RWPE2 (cell line): ENCODE data around the gene KAZN.

Source experiments
- ATAC-seq: fragments of 200-7000 bp; cut with Tn5 transposase; 3 replicates; pipeline ENCODE4 v1.9.1; 2021; ENCODE audit warnings: low read depth
- DNase-seq: peaks from one replicate; pipeline ENCODE4 v3.0.0-alpha.2; 2020; ENCODE audit warnings: low spot score
- H3K27ac ChIP-seq: fragments of 450-650 bp; 2 replicates; pipeline ENCODE4 v1.5.1; 2017; ENCODE audit warnings: mild to moderate bottlenecking; ENCODE audit not compliant: poor library complexity, severe bottlenecking
- H3K27me3 ChIP-seq: fragments of 250-450 bp; sonication (Bioruptor Pico); 2 replicates; pipeline ENCODE4 v1.5.1; 2021; ENCODE audit warnings: mild to moderate bottlenecking, moderate library complexity; ENCODE audit not compliant: insufficient read depth, poor library complexity, severe bottlenecking
- H3K36me3 ChIP-seq: fragments of 250-450 bp; sonication (Bioruptor Pico); 2 replicates; pipeline ENCODE4 v1.5.1; 2020; ENCODE audit warnings: low read depth, mild to moderate bottlenecking, moderate library complexity
- H3K4me1 ChIP-seq: fragments of 250-450 bp; sonication (Bioruptor Pico); 2 replicates; pipeline ENCODE4 v1.5.1; 2021; ENCODE audit warnings: mild to moderate bottlenecking, moderate library complexity; ENCODE audit not compliant: insufficient read depth, poor library complexity, severe bottlenecking
- H3K4me3 ChIP-seq: fragments of 250-450 bp; sonication (Bioruptor Pico); 2 replicates; pipeline ENCODE4 v1.5.1; 2021; ENCODE audit warnings: mild to moderate bottlenecking, moderate library complexity; ENCODE audit not compliant: severe bottlenecking
- H3K9me3 ChIP-seq: fragments of 250-450 bp; sonication (Bioruptor Pico); 2 replicates; pipeline ENCODE4 v1.5.1; 2021; ENCODE audit warnings: mild to moderate bottlenecking, moderate library complexity; ENCODE audit not compliant: severe bottlenecking
- TF ChIP-seq, protein P1 (sequence below): fragments of 450-650 bp; IDR thresholded peaks from one replicate; pipeline ENCODE4 v1.5.1; 2017; ENCODE audit warnings: mild to moderate bottlenecking, moderate library complexity; ENCODE audit not compliant: poor library complexity, severe bottlenecking

The KAZN gene

GRCh38 chr1:14866911-14867612, 268.6 kb downstream of the KAZN start:
- H3K27me3 ChIP-seq, result no peaks in the 10 kb centered on the region

GRCh38 chr1:14869187-14869586, 270.7 kb downstream of the KAZN start:
- no peak overlapping the region for H3K4me3 ChIP-seq
- DNase-seq (no peak), ATAC-seq (peak; percentile 27; the same call in 1 of the 3 replicates)
- TF ChIP-seq, protein P1, sequence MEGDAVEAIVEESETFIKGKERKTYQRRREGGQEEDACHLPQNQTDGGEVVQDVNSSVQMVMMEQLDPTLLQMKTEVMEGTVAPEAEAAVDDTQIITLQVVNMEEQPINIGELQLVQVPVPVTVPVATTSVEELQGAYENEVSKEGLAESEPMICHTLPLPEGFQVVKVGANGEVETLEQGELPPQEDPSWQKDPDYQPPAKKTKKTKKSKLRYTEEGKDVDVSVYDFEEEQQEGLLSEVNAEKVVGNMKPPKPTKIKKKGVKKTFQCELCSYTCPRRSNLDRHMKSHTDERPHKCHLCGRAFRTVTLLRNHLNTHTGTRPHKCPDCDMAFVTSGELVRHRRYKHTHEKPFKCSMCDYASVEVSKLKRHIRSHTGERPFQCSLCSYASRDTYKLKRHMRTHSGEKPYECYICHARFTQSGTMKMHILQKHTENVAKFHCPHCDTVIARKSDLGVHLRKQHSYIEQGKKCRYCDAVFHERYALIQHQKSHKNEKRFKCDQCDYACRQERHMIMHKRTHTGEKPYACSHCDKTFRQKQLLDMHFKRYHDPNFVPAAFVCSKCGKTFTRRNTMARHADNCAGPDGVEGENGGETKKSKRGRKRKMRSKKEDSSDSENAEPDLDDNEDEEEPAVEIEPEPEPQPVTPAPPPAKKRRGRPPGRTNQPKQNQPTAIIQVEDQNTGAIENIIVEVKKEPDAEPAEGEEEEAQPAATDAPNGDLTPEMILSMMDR, result no peak
- H3K9me3 ChIP-seq, result no peaks in the 10 kb centered on the region
- H3K4me1 ChIP-seq, result no peaks in the 10 kb centered on the region
- H3K27me3 ChIP-seq, result no peaks in the 10 kb centered on the region
- H3K36me3 ChIP-seq, result no peaks in the 10 kb centered on the region
- H3K27ac ChIP-seq, result no peak overlapping the region

More at GRCh38 chr1:14866911-14867612, 268.6 kb downstream of the KAZN start:
- Histone ChIP-seq H3K4me1 (no peaks in the 10 kb centered on the region), H3K9me3 (no peaks in the 10 kb centered on the region), H3K27ac (no peak overlapping the region), H3K4me3 (no peak overlapping the region), H3K36me3 (no peaks in the 10 kb centered on the region)
- DNase-seq, result no peak
- no peak for ATAC-seq
- TF ChIP-seq, protein P1, result no peak

DNA sequence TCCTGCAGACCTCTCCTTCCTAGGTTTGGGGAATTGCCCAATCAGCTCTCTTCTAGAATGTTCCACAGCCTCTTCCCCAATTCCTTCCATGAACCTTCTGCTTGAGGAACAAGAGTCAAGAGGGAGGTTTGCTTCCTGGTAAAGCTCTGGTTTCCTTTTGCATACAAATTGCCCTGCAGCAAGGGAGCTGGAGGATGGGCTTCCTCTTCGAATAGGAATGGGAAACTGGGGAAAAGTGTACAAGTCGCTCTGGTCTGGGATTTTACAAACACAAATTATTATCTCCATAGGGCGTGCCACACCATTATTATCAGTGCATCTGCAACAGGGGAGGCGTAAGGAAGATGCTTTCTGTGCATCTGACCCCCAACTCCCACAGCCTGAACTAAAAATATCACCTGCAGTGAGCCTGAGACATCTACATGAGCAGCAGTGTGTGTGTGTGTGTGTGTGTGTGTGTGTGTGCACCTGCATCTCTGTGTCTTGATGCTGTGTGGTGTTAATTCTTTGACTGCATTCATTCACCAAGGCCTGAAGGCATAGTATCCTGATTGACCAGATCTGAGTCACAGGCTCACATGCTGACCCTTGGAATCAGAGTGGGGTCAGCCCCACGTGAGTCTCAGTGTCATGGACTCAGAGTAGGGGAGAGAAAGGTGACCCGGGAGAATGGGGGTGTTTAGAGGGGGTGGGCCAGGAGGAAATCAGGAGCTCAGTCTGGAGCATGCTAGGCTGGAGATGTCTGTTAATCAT, 272.9 kb downstream of the KAZN start:
- Histone ChIP-seq H3K27me3 (no peaks in the 10 kb centered on the region), H3K4me3 (no peak overlapping the region), H3K9me3 (no peaks in the 10 kb centered on the region), H3K4me1 (peaks cover 2% of the 10 kb centered on the region), H3K36me3 (no peaks in the 10 kb centered on the region), H3K27ac (no peak overlapping the region)
- TF ChIP-seq, protein P1, result no peak
- DNase-seq (no peak), ATAC-seq (no peak)

GRCh38 chr1:14872762-14873161, 274.3 kb downstream of the KAZN start:
- Histone ChIP-seq H3K4me1 (peaks cover 8% of the 10 kb centered on the region), H3K4me3 (no peak overlapping the region), H3K36me3 (no peaks in the 10 kb centered on the region), H3K27ac (no peak overlapping the region), H3K9me3 (no peaks in the 10 kb centered on the region), H3K27me3 (no peaks in the 10 kb centered on the region)
- TF ChIP-seq, protein P1, result no peak
- DNase-seq (no peak), ATAC-seq (no peak)

GRCh38 chr1:14873677-14874076, 275.2 kb downstream of the KAZN start:
- no peak overlapping the region for H3K4me3 ChIP-seq
- H3K9me3 ChIP-seq, result no peaks in the 10 kb centered on the region
- no peaks in the 10 kb centered on the region for H3K27me3 ChIP-seq
- DNase-seq (no peak), ATAC-seq (no peak)
- no peak overlapping the region for H3K27ac ChIP-seq
- H3K36me3 ChIP-seq, result no peaks in the 10 kb centered on the region
- TF ChIP-seq, protein P1, result no peak
- H3K4me1 ChIP-seq, result peaks cover 8% of the 10 kb centered on the region
